ENCODE results near the gene TTC23.
"Not testable (repeated sequence)": the region's sequence is repeated elsewhere in the genome, so short reads cannot be mapped to it uniquely, and the experiment has no call there.

TTC23 gene

DNA sequence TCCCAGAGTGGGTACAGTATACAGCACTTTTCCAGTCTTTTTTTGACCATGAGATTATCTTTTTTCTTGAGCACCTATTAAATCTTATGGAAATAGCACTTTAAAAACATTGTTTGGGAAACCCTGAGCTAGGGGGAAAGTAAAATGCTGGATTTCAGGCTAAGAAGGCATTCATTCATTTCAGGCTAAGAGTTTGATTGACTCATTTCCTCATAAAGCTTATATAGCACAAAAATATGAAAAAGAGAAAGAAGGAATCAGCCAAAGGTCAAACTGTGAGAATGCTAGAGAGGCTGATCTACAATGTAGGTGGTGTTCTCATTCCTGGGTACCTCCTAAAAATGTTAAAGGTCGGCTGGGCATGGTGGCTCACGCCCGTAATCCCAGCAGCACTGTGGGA lies 10.5 kb downstream of the TTC23 start:
- no peak for DNase-seq (ENCODE audit: low spot score)
- no peak for TF ChIP-seq CTCF (IDR thresholded peaks at IDR 0.05; ENCODE audit: extremely low read depth, missing control alignments)

GRCh38 chr15:99234160-99234559 lies 15.2 kb downstream of the TTC23 start:
- DNase-seq (ENCODE audit: low spot score), result not testable (repeated sequence)

DNA sequence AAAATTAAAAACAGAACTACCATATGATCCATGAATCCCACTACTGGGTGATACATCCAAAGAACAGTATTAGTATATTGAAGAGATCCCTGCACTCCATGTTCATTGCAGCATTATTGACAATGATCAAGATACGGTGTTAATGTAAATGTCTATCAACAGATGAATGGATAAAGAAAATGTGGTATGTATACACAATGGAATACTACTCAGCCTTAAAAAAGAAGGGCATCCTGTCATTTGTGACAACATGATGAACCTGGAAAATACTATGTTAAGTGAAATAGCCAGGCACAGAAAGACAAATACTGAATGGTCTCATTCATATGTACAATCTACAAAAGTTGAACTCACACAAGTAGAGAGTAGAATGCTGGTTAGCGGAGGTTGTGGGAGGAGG lies 16.6 kb downstream of the TTC23 start:
- no peak for TF ChIP-seq CTCF (IDR thresholded peaks at IDR 0.05; ENCODE audit: extremely low read depth, missing control alignments)
- DNase-seq (ENCODE audit: low spot score), result no peak

DNA sequence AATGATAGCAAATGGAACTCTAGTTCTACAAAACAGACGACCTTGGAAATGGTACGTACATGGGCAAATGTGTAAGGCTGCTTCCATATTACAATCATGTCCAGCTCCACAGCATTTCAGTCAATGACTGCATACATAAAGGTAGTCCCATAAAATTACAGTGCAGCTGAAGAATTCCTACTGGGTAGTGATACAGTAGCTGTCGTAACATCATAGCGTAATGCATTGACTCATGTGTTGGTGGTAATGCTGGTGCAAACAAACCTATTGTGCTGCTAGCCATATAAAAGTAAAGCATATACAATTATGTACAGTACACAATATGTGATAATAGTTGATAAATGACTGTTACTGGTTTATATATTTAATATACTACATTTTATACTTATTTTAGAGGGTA lies 18.5 kb downstream of the TTC23 start:
- no peak for DNase-seq (ENCODE audit: low spot score)
- TF ChIP-seq CTCF (IDR thresholded peaks at IDR 0.05; ENCODE audit: extremely low read depth, missing control alignments), result no peak

- TF ChIP-seq CTCF (IDR thresholded peaks at IDR 0.05; ENCODE audit: extremely low read depth, missing control alignments), result no peak
- no peak for DNase-seq (ENCODE audit: low spot score)
These were observed 21.1 kb downstream of the TTC23 start for GRCh38 chr15:99228120-99228770.

GRCh38 chr15:99226802-99227201 lies 22.6 kb downstream of the TTC23 start:
- no peak for DNase-seq (ENCODE audit: low spot score)

GRCh38 chr15:99224372-99225214 lies 24.8 kb downstream of the TTC23 start:
- TF ChIP-seq CTCF (IDR thresholded peaks at IDR 0.05; ENCODE audit: extremely low read depth, missing control alignments), result no peak
- no peak for DNase-seq (ENCODE audit: low spot score)

More at GRCh38 chr15:99226802-99227201, 22.6 kb downstream of the TTC23 start:
- TF ChIP-seq CTCF (IDR thresholded peaks at IDR 0.05; ENCODE audit: extremely low read depth, missing control alignments), result no peak

All from GM20000 (cell line).